ENCODE results near the gene CDH4. TPM values are rescaled to one million over a fixed set of nuclear protein-coding genes. Genes with fewer than 3 reads are reported as not detected.

The CDH4 gene
- total RNA-seq, 1 experiment from 2014 or later = 5.3 TPM

DNA sequence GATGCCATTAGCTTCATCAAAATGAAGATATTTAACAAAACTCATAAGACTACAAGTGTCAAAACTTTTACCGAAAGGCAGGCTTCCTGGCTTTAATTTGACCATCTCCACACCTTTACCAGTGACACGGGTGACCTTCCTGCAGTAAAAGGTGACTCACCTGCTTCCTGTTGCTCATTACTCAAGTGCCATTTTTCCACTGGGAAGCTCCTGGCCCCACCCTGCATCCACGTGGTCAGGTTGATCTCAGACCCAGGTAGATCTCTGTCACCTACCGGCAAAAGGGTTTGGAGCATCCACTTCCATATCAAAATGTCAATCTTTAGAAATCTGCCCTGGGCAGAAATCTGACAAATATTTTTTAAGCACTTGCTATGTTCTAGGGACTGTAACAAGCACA lies 31.9 kb upstream of the CDH4 start:
- Mint-ChIP-seq H3K27me3 (ENCODE audit: low read depth) (peaks cover 98% of the 10 kb centered on the region), H3K36me3 (peaks cover 4% of the 10 kb centered on the region; the same call in 1 of the 2 replicates), H3K4me3 (no peak overlapping the region), H3K4me1 (no peaks in the 10 kb centered on the region), H3K27ac (no peak overlapping the region), H3K9me3 (peaks cover 16% of the 10 kb centered on the region)
- TF ChIP-seq, protein P1, sequence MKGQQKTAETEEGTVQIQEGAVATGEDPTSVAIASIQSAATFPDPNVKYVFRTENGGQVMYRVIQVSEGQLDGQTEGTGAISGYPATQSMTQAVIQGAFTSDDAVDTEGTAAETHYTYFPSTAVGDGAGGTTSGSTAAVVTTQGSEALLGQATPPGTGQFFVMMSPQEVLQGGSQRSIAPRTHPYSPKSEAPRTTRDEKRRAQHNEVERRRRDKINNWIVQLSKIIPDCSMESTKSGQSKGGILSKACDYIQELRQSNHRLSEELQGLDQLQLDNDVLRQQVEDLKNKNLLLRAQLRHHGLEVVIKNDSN (CRISPR knock-in tag; IDR thresholded peaks at IDR 0.05) = no peak
- ChIA-PET CTCF (no interaction called here), POLR2A (interaction anchor here (0.6 kb wide), 1 partner anchor 112 kb away, joined by 3 read pairs; no protein-coding TSS in a partner anchor)
- no peak for ATAC-seq
- DNase-seq (ENCODE audit: low spot score) = no peak

DNA sequence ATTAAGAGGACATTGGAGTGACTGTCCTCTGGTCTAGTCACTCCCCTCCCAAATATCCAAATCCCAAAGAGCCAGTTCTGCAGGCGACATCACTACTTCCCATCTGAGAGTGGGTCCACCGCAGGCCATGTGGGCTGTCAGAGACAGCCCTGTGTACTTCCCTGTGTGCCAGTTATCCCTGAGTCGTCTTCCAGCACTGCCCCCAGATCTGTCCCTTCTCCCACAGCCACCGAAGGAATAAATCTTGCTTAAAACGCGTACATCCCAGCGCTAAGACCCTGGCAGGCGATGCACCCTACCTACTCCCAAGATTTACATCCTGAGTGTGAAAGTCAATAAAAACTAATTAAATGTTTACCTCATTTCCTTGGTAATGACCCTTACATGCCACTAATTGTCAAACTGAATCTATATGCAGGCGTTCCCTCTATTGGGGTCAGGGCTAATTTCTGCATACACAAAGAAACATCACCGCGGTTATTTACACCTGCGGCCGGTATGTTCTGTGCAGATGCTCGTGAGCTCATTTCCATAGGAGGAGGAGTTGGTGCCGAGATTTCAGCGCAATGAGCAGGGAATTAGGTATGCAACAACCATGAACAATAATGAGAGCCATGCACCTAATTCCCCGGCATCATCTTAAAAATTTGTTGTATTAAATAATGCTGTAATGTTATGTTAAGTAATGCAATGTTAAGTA lies 31.3 kb upstream of the CDH4 start:
- CTCF ChIA-PET = interaction anchor here (1.4 kb wide), 1 partner anchor 100 kb away, joined by 3 read pairs; no protein-coding TSS in a partner anchor
- no peak for DNase-seq (ENCODE audit: low spot score)
- ATAC-seq = no peak
- TF ChIP-seq JUN (CRISPR knock-in tag; IDR thresholded peaks at IDR 0.05) = no peak
- TF ChIP-seq ZNF138 (CRISPR knock-in tag; conservative IDR thresholded peaks at IDR 0.05) = no peak
- no peak for TF ChIP-seq TCF7 (CRISPR knock-in tag; IDR thresholded peaks at IDR 0.05; ENCODE audit: low read depth)
- TF ChIP-seq, protein P2, sequence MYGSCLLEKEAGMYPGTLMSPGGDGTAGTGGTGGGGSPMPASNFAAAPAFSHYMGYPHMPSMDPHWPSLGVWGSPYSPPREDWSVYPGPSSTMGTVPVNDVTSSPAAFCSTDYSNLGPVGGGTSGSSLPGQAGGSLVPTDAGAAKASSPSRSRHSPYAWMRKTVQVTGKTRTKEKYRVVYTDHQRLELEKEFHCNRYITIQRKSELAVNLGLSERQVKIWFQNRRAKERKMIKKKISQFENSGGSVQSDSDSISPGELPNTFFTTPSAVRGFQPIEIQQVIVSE (CRISPR knock-in tag; IDR thresholded peaks at IDR 0.05; ENCODE audit: borderline replicate concordance) = no peak
- no peak for TF ChIP-seq RELA (CRISPR knock-in tag; IDR thresholded peaks at IDR 0.05; ENCODE audit: borderline replicate concordance)
- TF ChIP-seq, protein P3, sequence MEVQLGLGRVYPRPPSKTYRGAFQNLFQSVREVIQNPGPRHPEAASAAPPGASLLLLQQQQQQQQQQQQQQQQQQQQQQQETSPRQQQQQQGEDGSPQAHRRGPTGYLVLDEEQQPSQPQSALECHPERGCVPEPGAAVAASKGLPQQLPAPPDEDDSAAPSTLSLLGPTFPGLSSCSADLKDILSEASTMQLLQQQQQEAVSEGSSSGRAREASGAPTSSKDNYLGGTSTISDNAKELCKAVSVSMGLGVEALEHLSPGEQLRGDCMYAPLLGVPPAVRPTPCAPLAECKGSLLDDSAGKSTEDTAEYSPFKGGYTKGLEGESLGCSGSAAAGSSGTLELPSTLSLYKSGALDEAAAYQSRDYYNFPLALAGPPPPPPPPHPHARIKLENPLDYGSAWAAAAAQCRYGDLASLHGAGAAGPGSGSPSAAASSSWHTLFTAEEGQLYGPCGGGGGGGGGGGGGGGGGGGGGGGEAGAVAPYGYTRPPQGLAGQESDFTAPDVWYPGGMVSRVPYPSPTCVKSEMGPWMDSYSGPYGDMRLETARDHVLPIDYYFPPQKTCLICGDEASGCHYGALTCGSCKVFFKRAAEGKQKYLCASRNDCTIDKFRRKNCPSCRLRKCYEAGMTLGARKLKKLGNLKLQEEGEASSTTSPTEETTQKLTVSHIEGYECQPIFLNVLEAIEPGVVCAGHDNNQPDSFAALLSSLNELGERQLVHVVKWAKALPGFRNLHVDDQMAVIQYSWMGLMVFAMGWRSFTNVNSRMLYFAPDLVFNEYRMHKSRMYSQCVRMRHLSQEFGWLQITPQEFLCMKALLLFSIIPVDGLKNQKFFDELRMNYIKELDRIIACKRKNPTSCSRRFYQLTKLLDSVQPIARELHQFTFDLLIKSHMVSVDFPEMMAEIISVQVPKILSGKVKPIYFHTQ (CRISPR knock-in tag; IDR thresholded peaks at IDR 0.05) = no peak
- TF ChIP-seq, protein P4, sequence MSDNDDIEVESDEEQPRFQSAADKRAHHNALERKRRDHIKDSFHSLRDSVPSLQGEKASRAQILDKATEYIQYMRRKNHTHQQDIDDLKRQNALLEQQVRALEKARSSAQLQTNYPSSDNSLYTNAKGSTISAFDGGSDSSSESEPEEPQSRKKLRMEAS (CRISPR knock-in tag; IDR thresholded peaks at IDR 0.05) = no peak
- TF ChIP-seq ZNF219 (CRISPR knock-in tag; IDR thresholded peaks at IDR 0.05; ENCODE audit: borderline replicate concordance) = no peak
- TF ChIP-seq, protein P5, sequence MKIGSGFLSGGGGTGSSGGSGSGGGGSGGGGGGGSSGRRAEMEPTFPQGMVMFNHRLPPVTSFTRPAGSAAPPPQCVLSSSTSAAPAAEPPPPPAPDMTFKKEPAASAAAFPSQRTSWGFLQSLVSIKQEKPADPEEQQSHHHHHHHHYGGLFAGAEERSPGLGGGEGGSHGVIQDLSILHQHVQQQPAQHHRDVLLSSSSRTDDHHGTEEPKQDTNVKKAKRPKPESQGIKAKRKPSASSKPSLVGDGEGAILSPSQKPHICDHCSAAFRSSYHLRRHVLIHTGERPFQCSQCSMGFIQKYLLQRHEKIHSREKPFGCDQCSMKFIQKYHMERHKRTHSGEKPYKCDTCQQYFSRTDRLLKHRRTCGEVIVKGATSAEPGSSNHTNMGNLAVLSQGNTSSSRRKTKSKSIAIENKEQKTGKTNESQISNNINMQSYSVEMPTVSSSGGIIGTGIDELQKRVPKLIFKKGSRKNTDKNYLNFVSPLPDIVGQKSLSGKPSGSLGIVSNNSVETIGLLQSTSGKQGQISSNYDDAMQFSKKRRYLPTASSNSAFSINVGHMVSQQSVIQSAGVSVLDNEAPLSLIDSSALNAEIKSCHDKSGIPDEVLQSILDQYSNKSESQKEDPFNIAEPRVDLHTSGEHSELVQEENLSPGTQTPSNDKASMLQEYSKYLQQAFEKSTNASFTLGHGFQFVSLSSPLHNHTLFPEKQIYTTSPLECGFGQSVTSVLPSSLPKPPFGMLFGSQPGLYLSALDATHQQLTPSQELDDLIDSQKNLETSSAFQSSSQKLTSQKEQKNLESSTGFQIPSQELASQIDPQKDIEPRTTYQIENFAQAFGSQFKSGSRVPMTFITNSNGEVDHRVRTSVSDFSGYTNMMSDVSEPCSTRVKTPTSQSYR (CRISPR knock-in tag; IDR thresholded peaks at IDR 0.05) = no peak
- H3K27me3 Mint-ChIP-seq (ENCODE audit: low read depth) = peaks cover 98% of the 10 kb centered on the region
- H3K4me1 Mint-ChIP-seq = no peaks in the 10 kb centered on the region
- H3K4me3 Mint-ChIP-seq = no peak overlapping the region
- peaks cover 4% of the 10 kb centered on the region; the same call in 1 of the 2 replicates for H3K36me3 Mint-ChIP-seq
- peaks cover 20% of the 10 kb centered on the region for H3K9me3 Mint-ChIP-seq
- POLR2A ChIA-PET = interaction anchor here (0.6 kb wide), 1 partner anchor 113 kb away, joined by 3 read pairs; no protein-coding TSS in a partner anchor
- H3K27ac Mint-ChIP-seq = no peak overlapping the region

DNA sequence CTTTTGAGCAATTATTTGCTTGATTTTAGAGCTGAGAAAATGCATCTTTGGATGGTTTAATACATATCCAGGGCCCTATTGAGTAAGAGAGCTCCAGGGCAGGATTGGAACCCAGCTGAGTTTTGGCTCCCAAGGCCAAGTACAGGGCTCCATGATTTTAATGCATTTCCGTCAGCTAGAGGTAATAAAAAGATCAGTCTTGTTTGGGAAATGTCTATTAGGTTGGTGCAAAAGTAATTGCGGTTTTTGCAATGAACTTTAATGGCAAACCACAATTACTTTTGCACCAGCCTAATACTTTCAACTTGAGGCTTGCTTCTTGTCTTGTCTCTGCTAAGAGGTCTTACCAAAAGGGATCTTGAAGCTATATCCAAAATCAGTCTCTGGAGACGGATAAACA lies 29.4 kb upstream of the CDH4 start:
- Mint-ChIP-seq H3K27ac (no peak overlapping the region), H3K36me3 (peaks cover 4% of the 10 kb centered on the region; the same call in 1 of the 2 replicates), H3K9me3 (peaks cover 14% of the 10 kb centered on the region), H3K4me3 (no peak overlapping the region), H3K27me3 (ENCODE audit: low read depth) (peaks cover 95% of the 10 kb centered on the region), H3K4me1 (no peaks in the 10 kb centered on the region)
- no peak for DNase-seq (ENCODE audit: low spot score)
- CTCF ChIA-PET = interaction anchor here (0.7 to 1.4 kb wide), 2 partner anchors 31 to 101 kb away, joined by 3 read pairs; no protein-coding TSS in a partner anchor
- no peak for TF ChIP-seq ETV6 (CRISPR knock-in tag; IDR thresholded peaks at IDR 0.05)
- no peak for TF ChIP-seq TCF7 (CRISPR knock-in tag; IDR thresholded peaks at IDR 0.05; ENCODE audit: low read depth)
- TF ChIP-seq GRHL2 (CRISPR knock-in tag; IDR thresholded peaks at IDR 0.05; ENCODE audit: insufficient replicate concordance, severe bottlenecking) = no peak
- TF ChIP-seq, protein P6, sequence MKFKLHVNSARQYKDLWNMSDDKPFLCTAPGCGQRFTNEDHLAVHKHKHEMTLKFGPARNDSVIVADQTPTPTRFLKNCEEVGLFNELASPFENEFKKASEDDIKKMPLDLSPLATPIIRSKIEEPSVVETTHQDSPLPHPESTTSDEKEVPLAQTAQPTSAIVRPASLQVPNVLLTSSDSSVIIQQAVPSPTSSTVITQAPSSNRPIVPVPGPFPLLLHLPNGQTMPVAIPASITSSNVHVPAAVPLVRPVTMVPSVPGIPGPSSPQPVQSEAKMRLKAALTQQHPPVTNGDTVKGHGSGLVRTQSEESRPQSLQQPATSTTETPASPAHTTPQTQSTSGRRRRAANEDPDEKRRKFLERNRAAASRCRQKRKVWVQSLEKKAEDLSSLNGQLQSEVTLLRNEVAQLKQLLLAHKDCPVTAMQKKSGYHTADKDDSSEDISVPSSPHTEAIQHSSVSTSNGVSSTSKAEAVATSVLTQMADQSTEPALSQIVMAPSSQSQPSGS (CRISPR knock-in tag; IDR thresholded peaks at IDR 0.05; ENCODE audit: borderline replicate concordance, low read depth) = no peak
- TF ChIP-seq, protein P7, sequence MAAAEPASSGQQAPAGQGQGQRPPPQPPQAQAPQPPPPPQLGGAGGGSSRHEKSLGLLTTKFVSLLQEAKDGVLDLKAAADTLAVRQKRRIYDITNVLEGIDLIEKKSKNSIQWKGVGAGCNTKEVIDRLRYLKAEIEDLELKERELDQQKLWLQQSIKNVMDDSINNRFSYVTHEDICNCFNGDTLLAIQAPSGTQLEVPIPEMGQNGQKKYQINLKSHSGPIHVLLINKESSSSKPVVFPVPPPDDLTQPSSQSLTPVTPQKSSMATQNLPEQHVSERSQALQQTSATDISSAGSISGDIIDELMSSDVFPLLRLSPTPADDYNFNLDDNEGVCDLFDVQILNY (CRISPR knock-in tag; IDR thresholded peaks at IDR 0.05) = no peak
- TF ChIP-seq ELF4 (CRISPR knock-in tag; IDR thresholded peaks at IDR 0.05; ENCODE audit: low read depth) = no peak
- no peak for TF ChIP-seq MYBL2 (CRISPR knock-in tag; IDR thresholded peaks at IDR 0.05)
- POLR2A ChIA-PET = no interaction called here
- no peak for ATAC-seq
